GM12872 (cell line): ENCODE measurements around the gene CHKA.

Experiments used
- CTCF ChIP-seq: IDR thresholded peaks from 3 replicates; pipeline ENCODE4 v1.5.1; 2011; ENCODE audit warnings: low read depth, mild to moderate bottlenecking, low read length, moderate library complexity; ENCODE audit not compliant: insufficient read depth

CHKA gene

GRCh38 chr11:68004551-68005335 lies 116.4 kb downstream of the CHKA start:
- no peak for TF ChIP-seq CTCF

- no peak for TF ChIP-seq CTCF
Measured at GRCh38 chr11:68003846-68004550, 117.2 kb downstream of the CHKA start, which contains the start of gene UNC93B1. Gene UNC93B1 (minus strand): TSS chr11:68004097. CDS start chr11:68004043, 54 bp downstream.

GRCh38 chr11:68002938-68003845 lies 118.0 kb downstream of the CHKA start:
- no peak for TF ChIP-seq CTCF
